ENCODE data around the gene RAD54L.
"Not testable (repeated sequence)": the region's sequence is repeated elsewhere in the genome, so short reads cannot be mapped to it uniquely, and the experiment has no call there.

Gene RAD54L

DNA sequence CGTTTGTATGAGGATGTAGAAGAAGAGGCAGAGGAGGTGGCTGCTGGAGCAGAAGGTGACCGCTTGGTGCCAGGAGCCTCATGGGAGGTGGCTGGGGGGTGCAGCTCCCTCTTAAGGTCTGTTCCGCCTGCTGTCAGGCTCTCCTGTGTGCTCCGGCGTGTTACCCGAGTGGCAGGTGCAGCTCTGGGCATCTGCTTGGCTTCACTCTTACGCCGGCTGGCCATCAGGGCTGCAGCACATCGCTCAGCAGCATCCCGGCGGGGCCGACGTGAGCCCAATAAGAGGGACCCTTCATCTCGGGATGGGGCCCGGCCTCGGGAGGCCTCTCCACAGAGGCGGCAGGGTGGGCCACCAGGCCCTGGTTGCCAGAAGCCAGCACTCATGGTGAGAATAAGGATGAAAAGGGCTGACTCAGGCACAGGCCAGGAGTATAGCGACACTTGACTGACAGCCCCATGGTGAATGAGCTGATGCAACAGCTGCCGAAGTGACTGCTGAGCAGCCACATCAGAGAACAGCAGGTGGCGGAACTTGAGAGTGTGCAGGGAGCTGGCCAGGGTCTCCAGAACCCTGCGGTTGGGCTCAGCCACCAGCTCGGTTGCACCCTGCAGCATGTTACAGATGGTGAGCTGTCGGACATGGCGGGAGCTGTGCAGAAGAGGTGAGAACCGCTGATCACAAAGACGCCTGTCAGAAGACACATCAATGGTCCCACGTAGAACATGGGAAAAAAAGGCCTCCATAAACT, 38.3 kb downstream of the RAD54L start:
- DNase-seq (ENCODE audit: low read depth) = no peak

DNA sequence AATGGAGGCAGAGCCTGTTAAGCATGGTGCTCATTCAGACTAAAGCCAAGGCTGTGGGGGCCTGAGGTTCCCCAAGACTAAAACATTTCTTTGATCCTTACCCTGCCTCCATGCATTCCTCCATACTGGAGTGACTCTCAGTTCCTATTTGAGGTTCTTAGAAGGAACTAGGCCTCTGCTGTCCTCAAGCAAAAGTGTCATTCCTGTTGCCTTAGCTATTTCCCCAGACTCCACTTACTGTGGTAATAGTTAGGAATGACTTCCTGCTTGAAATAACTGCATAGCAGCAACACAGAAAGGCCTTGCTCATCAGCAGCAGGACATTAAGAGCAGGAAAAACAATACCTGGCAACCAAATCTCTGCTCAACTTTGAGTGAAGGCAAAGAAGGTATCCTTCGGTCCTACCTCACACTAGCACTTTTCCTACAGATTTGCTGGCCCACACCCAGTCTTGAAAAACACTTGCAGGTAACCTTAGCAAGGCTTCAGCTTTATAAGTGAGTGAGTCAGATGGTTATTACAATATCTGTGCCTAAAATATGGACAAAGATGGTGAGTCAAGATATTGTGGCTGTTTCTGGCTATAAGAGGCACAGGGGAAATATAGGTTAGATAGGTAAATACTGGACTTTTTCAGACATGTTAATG, 41.0 kb downstream of the RAD54L start:
- peak; percentile 89 for DNase-seq (ENCODE audit: low read depth)

DNA sequence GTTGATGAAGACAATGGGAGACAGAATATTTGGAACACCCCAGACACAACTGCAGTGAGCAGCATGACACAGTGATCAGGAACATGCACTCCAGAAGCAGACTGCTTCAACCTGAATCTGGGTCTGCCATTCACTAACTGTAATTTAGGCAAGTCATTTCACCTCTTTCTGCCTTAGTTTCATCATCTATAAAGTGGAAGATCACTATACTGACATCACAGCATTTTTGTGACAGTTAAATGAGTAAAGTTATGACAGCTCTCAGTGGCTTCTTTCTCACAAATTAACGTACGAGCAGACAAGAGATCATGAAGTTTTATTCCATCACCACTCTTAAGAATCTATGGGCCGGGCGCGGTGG, 41.6 kb downstream of the RAD54L start:
- DNase-seq (ENCODE audit: low read depth) = no peak

DNA sequence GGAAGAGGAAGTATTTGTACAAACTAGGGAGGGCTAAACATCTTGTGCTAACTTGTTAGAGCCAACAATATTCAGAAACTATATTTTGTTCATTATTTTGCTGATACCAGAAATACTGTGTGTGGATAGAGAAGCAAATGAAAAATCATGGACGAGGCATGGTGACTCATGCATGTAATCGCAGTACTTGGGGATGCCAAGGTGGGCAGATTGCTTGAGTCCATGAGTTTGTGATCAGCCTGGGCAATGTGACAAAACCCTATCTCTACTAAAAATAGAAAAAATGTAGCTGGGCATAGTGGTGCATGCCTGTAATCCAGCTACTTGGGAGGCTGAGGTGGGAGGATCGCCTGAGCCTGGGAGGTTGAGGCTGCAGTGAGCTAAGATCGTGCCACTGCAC, 42.4 kb downstream of the RAD54L start:
- no peak for DNase-seq (ENCODE audit: low read depth)

DNA sequence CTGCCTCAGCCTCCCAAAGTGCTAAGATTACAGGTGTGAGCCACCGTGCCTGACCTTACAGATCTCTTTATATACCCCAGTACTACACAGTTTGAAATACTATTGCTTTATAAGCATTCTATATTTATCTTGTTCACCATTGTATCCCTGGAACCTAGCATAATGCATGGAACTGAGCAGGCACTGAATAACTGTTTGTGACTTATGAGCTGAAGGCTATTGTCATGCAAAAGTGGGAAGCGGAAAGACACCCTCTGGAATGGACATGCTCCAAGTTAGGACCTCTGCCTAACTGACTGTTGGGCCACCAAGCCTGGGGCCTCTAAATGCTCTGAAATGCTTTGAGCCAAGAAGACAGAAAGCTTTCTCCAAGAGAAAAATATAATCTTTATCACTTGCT, 47.7 kb downstream of the RAD54L start:
- no peak for DNase-seq (ENCODE audit: low read depth)

DNA sequence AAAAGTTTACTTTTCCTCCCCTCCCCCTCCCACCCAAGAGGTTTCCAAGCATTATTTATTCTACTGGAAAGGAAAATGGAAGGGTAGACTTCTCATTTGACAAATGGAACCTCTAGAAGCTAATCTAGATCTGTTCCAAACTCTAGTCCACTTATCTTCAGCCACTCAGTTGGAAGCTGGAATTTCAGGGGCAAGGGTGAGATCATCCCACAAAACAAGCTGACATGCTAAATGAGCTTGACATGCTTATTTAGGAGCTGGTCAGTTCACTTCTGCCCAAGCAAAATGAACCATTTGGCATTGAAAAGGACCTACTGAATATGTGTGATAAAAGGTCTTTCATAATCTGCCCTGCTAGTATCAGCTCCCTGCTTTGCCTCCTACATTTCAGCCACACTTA, 50.8 kb downstream of the RAD54L start:
- no peak for DNase-seq (ENCODE audit: low read depth)

DNA sequence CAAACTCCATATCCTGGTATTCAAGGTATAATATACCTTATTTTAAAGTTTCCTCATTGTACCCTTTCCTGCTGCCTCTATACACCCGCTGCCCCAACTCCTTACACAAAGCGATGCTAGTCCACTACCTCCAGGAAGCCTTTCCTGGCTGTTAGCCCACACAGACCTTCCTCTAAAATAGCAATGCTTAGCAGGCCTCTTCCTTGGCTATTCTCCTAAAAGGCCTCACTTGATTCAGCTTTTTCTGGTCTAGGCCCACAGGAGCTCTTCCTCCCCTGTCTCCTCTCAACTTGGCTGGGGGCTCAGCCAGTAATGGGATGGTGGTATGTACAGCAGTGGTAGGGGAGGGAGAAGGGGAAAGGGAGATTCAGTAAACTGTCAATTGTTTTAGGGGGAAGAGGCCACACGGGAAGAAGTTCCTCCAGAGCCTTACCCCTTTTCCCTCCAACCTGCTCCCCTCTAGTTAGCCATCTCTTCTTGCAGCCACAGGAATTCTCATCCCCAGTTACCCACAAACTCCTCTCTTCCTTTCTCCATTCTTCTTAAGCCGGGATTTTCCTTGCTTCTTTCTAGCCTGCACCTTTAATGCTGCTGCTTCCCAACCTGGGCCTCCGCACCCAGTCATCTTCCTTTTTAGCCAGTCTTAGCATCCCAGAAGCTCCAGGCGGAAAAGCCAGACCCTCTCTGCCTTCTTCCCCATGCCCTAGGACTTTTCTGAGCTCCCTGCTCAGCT, 53.3 kb downstream of the RAD54L start:
- peak; percentile 51 for DNase-seq (ENCODE audit: low read depth)

DNA sequence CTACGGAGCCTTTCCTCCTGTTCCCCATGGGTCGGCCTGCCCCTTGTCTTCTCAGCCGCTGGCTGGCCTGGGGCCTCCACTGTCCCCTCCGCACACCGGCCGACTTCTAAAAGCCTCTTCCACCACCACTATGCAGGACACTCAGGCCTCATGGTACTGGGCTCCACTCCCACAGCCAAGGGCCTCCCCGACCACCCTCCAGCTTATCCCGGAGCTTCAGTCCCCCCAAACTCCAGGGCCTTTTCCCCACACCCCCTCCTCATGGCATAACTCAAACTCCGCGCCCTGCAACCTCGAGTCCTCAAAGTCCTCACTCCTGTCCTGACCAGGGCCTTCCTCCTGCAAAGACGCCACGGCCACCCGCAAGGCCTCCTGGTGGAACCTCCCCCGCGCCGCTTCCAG, 53.8 kb downstream of the RAD54L start:
- DNase-seq (ENCODE audit: low read depth) = no peak

DNA sequence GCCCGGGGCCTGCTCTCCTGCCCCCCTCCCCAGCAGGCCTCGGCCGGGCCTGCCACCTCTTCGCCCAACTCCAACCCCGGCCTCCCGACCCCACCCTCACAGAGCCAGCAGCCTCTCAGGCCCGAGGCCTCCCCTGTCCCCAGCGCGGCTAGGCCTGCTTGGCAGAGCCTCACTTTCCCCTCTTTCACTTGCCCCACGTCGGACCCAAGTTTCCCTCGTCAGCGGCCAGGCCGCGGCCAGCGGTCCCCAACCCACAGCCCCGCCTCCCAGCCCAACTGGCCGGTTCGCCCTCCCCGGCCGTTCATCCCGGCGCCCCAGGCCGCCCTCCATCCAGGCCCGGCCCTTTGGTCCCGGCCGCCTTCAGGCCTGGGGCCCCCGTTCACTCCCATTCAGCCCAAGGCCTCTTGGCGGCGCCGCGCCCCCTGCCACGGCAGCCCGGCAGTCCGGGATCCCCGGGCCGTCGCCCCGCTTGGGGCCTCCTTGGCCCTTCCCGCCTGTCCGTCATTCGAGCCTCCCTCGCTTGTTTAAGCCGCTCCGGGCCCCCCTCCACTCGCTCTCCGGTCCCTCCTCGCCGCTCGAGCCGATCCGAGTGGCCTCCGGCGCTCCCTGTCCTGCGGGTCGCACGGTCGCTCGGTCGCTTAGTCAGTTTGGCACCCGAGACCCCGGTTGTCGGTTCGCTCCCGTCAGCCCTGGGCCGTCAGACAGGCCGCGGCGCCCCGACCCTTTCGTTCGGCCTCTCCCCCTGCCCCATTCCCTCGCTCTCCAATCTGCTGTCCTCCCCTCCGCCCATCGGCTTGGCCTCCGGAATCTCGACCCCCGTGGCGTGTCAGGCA, 54.5 kb downstream of the RAD54L start:
- DNase-seq (ENCODE audit: low read depth) = peak; percentile 59

DNA sequence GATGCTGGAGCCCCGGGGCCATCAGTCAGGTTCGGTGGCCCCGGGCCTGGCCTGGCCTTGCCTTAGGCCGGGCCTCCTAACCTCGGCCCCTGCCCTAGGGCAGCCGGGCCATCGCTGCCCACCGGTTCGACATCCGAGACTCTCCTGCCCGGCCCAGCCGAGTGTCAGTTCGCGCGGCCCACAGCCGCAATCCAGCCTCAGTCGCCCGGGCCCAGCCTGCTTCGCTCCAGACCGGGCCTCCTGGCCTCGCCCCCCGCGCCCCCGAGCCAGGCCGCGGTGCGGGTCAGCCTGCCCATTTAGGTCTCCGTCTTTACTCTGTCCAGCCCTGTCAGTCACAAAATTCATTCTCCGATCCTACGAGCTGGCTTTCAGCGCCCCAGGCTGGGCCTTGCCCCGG, 55.1 kb downstream of the RAD54L start:
- no peak for DNase-seq (ENCODE audit: low read depth)

DNA sequence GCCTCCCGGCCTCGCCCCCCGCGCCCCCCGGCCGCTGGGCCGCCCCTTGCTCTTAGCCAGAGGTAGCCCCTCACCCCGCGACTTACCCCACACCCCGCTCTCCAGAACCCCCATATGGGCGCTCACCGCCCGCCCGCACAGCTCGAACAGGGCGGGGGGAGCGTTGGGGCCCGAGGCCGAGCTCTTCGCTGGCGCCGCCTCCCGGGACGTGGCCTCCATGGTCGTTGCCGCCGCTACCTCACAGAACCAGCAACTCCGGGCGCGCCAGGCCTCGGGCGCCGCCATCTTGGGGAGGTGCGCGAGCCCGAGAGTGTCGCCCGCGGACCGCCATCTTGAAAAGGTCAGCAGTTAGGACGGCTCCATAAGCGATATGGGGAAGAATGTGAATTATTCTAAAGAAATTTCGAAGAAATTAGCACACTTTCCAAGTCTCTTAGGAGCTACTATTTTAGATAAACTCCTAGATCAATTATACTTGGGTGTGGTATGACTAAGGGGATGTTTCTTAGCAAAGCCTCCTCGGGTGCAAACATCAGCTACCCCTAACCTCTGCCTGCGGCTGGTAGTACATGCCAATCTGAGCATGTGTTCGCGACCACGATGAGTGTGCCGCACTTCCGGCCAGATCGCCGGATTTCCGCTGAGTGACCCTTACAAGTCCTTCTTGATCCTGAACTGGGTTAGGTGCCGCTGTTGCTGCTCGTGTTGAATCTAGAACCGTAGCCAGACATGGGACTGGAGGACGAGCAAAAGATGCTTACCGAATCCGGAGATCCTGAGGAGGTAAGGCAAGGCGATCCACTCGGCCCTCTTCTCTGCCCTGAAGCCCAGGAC, 55.7 kb downstream of the RAD54L start, which contains the start of the genes LRRC41 and UQCRH:
TSS of gene LRRC41 (minus strand) at position 579 of the 834 bp plus-strand sequence. CDS start at position 285, 294 bp downstream.
TSS of gene UQCRH (plus strand) at position 661 of the 834 bp plus-strand sequence. CDS start at position 730, 69 bp downstream.
- DNase-seq (ENCODE audit: low read depth) = peak; percentile 97

DNA sequence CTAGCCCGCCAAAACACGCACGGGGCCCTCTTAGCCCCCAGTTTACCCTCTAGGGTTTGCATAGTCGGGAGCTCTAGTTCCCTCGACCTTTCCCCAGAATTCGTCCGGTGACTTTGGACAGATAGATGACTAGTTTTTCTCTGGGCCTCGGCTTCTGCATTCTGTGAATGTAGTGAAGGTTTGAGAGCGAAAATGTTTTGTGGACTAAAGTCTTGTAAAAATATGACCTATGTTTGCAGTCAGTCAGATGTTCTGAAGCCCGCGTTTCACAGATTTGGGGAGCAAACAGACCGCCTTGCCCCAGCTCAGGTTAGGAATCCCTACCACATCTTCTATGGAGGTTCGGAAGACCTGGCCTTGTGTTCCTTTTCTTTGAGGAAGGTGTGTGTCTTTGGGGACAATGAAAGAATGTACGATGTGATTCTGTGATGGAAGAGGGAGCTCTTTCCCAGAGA, 56.3 kb downstream of the RAD54L start:
- peak; percentile 11 for DNase-seq (ENCODE audit: low read depth)

DNA sequence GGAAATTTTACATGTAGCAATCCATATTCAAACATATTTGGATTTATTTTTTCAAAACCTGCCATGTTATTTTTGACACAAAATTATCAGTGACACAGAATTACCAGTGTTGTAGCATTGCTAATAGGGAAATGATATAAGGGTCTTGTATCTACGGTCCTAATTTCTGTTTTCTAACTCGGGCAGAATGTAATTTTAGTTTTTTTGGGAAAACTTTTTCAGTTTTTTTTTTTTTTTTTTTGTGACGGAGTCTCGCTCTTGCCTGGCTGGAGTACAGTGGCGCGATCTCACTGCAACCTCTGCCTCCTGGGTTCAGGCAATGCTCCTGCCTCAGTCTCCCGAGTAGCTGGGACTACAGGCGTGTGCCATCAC, 58.6 kb downstream of the RAD54L start:
- no peak for DNase-seq (ENCODE audit: low read depth)

DNA sequence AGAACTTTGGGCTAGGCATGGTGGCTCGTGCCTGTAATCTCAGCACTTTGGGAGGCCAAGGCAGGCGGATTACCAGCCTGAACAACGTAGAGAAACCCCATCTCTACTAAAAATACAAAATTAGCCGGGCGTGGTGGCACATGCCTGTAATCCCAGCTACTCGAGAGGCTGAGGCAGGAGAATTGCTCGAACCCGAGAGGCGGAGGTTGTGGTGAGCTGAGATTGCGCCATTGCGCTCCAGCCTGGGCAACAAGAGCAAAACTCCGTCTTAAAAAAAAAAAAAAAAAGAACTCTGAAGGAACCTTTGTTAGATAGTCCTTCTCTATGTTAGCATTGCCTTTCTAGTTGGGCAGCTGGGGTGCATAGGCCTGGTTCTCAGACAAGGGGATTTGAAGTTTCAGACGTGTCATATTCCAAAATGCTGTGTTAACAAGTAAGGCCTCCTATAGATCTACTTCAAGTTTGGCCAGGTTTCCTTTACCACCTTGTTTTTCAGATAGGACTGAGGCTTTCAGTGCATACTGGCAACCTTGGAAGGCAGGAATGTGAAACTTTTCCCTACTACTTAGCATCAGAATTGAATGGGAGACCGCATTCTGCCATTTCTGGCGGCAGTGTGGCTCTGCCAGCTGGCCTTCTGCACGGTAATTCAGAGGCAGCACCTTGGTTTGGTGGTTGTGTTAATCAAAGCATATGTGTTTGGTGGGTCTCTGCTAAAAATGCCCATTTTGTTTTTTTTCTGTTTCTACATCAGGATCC, 62.0 kb downstream of the RAD54L start:
- DNase-seq (ENCODE audit: low read depth) = no peak

DNA sequence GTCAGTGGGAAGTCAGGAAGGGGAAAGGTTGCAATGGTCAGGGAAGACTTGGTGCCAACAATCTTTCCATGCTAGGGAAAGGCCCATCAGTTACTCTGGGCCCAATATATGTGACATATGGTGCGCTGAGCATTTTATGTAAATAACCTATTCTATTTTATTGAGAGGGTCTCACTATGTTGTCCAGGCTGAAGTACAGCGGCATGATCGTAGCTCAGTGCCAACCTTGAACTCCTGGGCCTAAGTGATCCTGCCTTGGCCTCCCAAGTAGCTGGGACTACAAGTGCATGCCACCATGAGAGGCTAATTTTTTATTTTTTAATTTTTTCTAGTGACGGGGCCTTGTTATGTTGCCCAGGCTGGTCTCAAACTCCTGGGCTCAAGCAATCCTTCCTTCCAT, 62.8 kb downstream of the RAD54L start:
- DNase-seq (ENCODE audit: low read depth) = no peak

DNA sequence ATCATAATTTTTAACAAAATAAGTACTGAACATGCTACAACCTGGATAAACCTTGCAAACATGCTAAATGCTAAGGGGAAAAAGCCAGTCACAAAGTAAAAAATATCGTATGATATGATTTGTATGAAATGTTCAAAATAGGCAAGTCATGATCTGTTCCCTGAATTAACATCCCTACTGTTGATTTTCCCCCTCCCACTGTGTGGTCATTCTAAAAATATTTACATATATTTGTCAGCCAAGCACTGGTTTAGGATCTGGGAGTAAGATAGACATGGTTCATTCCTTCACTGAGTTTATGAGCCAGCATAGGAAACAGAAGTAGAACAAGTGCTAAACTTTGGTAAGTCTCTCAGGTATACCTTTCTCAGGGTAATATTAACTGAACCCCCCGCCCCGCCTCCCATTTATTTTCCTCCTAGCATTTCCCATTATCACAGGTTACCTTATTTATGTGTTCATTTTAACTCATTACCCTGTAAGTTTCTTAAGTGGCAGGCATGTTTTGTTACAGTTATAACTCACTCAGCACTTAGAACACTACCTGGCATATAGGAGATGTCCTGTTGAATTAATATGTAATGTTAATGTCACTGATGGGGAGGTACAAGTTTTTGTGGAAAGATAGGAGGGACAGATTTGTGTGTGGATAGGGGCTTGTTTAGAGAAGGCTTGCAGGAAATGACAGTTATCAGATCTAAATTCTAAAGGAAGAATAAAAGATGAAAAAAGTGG, 68.3 kb downstream of the RAD54L start:
- peak; percentile 73 for DNase-seq (ENCODE audit: low read depth)

DNA sequence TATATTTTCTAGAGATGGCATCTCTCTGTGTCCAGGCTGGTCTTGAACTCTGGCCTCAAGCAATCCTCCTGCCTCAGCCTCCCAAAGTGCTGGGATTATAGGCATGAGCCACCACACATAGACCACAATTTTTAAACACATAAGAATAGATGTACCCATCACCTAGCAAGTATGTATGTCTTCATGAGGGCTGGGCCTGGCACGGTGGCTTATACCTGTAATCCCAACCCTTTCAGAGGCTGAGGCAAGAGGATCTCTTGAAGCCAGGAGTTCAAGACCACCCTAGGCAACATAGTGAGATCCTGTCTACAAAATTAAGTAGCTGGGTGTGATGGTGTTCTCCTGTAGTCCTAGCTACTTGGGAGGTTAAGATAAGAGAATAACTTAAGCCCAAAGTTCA, 69.8 kb downstream of the RAD54L start:
- DNase-seq (ENCODE audit: low read depth) = no peak

DNA sequence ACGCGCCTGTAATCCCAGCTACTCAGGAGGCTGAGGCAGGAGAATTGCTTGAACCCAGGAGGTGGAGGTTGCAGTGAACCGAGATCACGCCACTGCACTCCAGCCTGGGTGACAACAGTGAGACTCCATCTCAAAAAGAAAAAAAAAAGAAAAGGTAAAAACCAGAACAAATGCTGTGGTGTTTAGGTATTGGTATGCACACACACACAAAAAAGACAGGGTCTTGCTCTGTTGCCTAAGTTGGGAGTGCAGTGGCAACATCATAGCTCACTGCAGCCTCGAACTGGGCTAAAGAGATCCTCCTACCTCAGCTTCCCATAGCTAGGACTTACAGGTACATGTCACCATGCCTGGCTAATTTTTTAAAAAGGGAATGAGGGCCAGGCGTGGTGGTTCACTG, 71.7 kb downstream of the RAD54L start:
- not testable (repeated sequence) for DNase-seq (ENCODE audit: low read depth)

Measured in EH (cell line).